ENCODE measurements around the gene MGMT. TPM values are rescaled to one million over a fixed set of nuclear protein-coding genes. Genes with fewer than 3 reads are reported as not detected.

MGMT gene
- total RNA-seq, 2 donors from 2014 or later: 41.1 to 50.4 TPM

DNA sequence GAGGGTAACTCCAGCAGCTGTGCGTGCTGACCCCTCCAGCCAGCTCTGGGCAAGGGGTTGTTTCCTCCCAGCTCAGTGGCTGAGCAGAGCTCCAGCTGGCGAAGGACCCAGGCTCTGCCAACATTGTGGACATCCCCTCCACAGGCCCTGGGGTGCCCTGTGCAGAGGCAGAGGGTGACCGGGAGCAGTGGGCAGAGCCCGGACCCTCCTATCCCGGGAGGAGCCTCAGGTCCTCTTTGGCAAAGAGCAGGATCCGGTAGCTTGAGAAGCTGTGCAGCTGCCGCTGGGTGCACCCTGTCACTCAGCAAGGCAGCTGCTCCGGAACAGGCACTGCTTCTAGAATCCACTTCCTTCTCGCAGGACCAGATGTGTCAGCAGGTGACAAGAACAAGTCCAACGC is 321.2 kb downstream of the MGMT start:
- Histone ChIP-seq H3K27ac (no peak overlapping the region), H3K36me3 (no peaks in the 10 kb centered on the region), H3K4me3 (no peak overlapping the region), H3K4me1 (replicated peaks) (no peaks in the 10 kb centered on the region), H3K9me3 (no peaks in the 10 kb centered on the region), H3K27me3 (replicated peaks; ENCODE audit: insufficient read depth) (no peaks in the 10 kb centered on the region)
- TF ChIP-seq POLR2A (IDR thresholded peaks at IDR 0.05) (no peak), POLR2AphosphoS5 (IDR thresholded peaks at IDR 0.05) (no peak), CTCF (IDR thresholded peaks at IDR 0.05) (no peak)
- intact Hi-C loops (cut with DNase I): no loop called here
- no peak for DNase-seq (ENCODE audit: low spot score)
- WGBS: 93% methylated on average over 10 of the region's 10 CpGs

DNA sequence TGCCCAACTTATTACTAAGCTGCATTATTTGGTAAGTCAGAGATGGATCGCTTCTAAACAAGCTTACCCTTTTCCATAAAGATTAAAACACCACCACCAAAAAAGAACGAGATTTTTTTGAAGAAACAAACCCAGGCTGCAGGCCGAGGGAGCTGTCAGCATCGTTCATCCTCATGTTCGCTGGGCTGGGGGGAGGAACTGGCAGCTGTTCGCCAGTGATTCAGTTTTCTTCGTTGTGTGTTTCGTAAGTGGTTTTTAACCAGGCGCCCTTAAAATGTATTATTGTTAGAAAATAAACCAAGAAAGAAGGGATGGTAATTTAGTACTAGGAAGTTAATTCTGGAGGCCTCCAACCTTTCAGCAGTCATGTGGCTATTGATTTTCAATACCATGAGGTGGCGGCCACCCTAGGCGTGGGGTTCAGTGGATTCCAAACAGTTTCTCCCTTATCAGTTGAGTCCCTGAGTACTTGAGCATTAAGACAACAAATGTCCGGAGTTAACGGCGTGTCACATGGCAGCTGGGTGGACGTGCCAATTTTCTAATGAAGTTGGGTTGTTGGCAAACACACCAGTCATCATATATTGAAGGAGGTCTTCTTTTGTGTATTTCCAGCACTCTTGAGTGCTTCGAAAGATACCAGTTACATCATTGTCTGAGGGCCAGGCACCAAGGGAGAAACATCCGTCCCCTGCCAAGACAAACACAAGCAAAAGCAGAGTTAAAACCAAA is 323.8 kb downstream of the MGMT start:
- Histone ChIP-seq H3K9me3 (no peaks in the 10 kb centered on the region), H3K27me3 (replicated peaks; ENCODE audit: insufficient read depth) (no peaks in the 10 kb centered on the region), H3K36me3 (no peaks in the 10 kb centered on the region), H3K4me1 (replicated peaks) (no peaks in the 10 kb centered on the region), H3K4me3 (no peak overlapping the region), H3K27ac (no peak overlapping the region)
- 75% methylated on average over 17 of the region's 17 CpGs for WGBS
- DNase-seq (ENCODE audit: low spot score): no peak
- intact Hi-C loops (cut with DNase I): no loop called here
- no peak for TF ChIP-seq POLR2AphosphoS5 (IDR thresholded peaks at IDR 0.05)

DNA sequence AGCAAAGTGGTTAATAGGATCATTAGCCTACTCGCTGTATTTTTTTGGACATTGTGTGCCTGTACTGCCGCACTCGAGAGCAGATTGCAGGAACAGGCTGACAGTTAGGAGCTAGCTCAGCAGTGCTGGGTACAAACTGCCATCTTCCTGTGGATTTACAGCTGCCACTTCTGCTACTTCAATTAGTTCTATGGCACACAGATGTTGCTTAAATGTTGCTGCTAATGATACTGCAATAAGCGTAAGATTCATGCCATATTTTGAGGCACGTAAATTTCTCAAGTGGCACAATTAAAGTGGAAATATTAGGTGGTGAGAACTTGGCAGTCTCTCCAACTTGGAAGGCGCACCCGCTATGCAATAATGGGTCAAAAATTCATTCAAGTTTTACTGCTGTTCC is 325.1 kb downstream of the MGMT start:
- Histone ChIP-seq H3K27me3 (replicated peaks; ENCODE audit: insufficient read depth) (no peaks in the 10 kb centered on the region), H3K36me3 (no peaks in the 10 kb centered on the region), H3K9me3 (no peaks in the 10 kb centered on the region), H3K27ac (no peak overlapping the region), H3K4me3 (no peak overlapping the region), H3K4me1 (replicated peaks) (no peaks in the 10 kb centered on the region)
- 49% methylated on average over 7 of the region's 7 CpGs for WGBS
- TF ChIP-seq POLR2AphosphoS5 (IDR thresholded peaks at IDR 0.05): no peak
- no peak for TF ChIP-seq CTCF (IDR thresholded peaks at IDR 0.05)
- TF ChIP-seq POLR2A (IDR thresholded peaks at IDR 0.05): no peak
- intact Hi-C loops (cut with DNase I): no loop called here
- DNase-seq (ENCODE audit: low spot score): no peak

- 87% methylated on average over 10 of the region's 10 CpGs for WGBS
- DNase-seq (ENCODE audit: low spot score): no peak
- TF ChIP-seq POLR2A (IDR thresholded peaks at IDR 0.05): no peak
- no peak for TF ChIP-seq POLR2AphosphoS5 (IDR thresholded peaks at IDR 0.05)
- TF ChIP-seq CTCF (IDR thresholded peaks at IDR 0.05): no peak
Observed at GRCh38 chr10:129792864-129793263, 325.8 kb downstream of the MGMT start.

GRCh38 chr10:129793479-129793878 is 326.4 kb downstream of the MGMT start:
- WGBS: 82% methylated on average over 6 of the region's 6 CpGs

More at GRCh38 chr10:129792864-129793263, 325.8 kb downstream of the MGMT start:
- H3K27ac ChIP-seq: no peak overlapping the region
- H3K9me3 ChIP-seq: no peaks in the 10 kb centered on the region
- no peaks in the 10 kb centered on the region for H3K36me3 ChIP-seq
- no peaks in the 10 kb centered on the region for H3K27me3 ChIP-seq (replicated peaks; ENCODE audit: insufficient read depth)
- no peak overlapping the region for H3K4me3 ChIP-seq
- no peaks in the 10 kb centered on the region for H3K4me1 ChIP-seq (replicated peaks)
- intact Hi-C loops (cut with DNase I): no loop called here

More at GRCh38 chr10:129793479-129793878, 326.4 kb downstream of the MGMT start:
- Histone ChIP-seq H3K36me3 (no peaks in the 10 kb centered on the region), H3K27ac (no peak overlapping the region), H3K9me3 (no peaks in the 10 kb centered on the region), H3K4me1 (replicated peaks) (no peaks in the 10 kb centered on the region), H3K4me3 (no peak overlapping the region), H3K27me3 (replicated peaks; ENCODE audit: insufficient read depth) (no peaks in the 10 kb centered on the region)
- no peak for DNase-seq (ENCODE audit: low spot score)
- intact Hi-C loops (cut with DNase I): no loop called here
- no peak for TF ChIP-seq CTCF (IDR thresholded peaks at IDR 0.05)
- TF ChIP-seq POLR2AphosphoS5 (IDR thresholded peaks at IDR 0.05): no peak
